GM12891 (cell line): ENCODE results near the gene SMYD1.

Experiments used
- POLR2A ChIP-seq: IDR thresholded peaks from 2 replicates; pipeline ENCODE4 v1.6.1; 2011; ENCODE audit warnings: low read depth, low read length, control low read depth
- TAF1 ChIP-seq: IDR thresholded peaks from 2 replicates; pipeline ENCODE4 v1.6.1; 2011; ENCODE audit warnings: low read depth, low read length, control low read depth

- TF ChIP-seq TAF1 (no peak), POLR2A (no peak)
These were observed 56.6 kb downstream of the SMYD1 start for GRCh38 chr2:88123975-88124917.
